Measurements from ENCODE around the gene PARP1. TPM values are rescaled to one million over a fixed set of nuclear protein-coding genes. Genes with fewer than 3 reads are reported as not detected.
"Not testable (repeated sequence)": the region's sequence is repeated elsewhere in the genome, so short reads cannot be mapped to it uniquely, and the experiment has no call there.

PARP1 gene
- total RNA-seq, 1 donor from 2014 or later = 136 TPM

DNA sequence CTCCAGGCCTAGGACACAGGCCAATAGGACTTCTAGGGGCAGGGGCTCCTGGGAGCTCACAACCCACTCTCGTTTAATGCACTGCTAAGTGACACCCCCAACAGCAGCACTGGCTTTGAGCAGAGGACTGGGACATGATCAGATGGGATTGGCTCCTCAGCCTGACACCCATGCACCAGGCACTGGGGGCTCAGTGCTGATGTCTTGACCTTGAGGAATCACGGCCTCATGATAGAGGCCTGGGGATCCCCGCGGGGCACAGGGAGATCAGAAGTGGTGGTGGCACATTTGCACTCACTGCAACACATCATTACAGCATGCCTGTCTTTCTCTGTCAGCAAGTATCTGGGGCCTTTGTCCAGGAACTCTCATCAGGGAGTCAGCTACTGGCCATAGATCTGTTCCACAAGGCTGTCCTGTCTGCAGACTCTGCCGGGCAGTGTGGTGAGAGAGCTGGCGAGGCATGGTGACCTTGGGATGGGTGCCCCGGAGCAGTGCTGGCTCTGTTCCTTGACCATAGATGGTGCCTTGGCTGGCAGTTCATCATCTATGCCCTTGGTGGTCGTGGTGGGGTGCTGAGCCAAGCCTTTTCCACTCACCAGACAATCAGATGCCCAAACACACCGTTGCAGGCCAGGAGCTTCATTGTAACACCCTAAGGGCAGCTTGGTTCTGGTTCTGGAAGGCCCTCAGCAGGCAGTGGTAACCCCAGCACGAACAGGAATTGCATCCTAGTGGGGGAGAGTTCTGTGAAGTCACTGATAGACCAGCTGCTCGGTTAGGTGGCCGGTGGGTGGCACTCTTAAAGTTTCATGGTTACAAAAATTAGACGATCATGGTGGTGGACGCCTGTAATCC, 22.2 kb upstream of the PARP1 start:
- no peak for DNase-seq (ENCODE audit: low read depth in 2 of 2)

DNA sequence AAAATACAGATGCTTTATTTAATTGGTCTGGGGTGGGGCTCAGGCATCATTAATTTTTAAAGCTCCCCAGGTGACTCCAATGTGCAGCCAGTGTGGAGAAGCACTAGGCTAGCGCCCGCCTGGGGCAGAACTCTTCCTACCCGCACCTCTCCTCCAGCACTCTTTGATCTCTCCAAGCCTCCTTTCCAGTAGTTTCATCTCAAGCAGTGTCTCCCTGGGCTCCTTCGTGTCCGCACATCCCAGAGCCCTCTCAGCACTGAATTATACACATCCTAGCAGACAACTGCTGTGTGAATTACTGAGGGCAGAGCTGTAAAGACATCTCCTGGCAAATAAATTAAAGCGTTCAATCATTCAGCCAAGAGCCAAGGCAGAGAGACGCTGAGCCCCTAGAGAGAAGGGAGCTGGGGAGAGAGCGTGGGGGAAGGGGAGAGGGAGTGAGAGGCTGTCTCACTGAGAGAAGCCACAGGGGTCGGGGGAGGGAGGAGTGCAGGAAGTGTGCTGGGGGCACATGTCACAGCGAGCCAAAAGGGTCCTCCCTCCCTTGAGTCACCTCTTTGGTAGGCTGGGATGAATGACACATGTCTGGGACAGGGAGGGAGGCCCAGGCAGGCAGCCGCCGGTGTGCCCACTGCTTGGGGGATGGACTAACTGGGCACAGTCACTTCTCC, 21.0 kb upstream of the PARP1 start:
- DNase-seq (ENCODE audit: low read depth in 2 of 2) = no peak

DNA sequence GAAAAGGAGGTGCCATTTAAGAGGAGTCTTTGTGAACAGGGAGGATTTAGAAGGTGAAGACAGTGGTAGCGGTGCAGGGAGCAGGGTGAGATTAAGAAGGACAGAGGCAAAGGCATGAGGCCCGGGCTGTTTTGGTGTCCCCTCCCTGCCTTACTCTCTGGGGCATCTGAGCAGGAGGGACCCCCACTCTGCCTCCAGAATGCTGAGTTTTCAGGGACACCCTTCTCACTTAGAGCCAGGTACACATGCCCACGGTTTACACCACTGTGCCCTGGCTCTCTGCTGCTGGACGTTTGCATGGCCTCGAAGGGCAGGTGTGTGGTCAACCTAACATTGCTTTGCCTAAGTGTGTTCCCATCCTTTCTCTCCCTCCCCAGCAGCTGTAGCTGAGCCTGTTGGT, 20.5 kb upstream of the PARP1 start:
- no peak for DNase-seq (ENCODE audit: low read depth in 2 of 2)

DNA sequence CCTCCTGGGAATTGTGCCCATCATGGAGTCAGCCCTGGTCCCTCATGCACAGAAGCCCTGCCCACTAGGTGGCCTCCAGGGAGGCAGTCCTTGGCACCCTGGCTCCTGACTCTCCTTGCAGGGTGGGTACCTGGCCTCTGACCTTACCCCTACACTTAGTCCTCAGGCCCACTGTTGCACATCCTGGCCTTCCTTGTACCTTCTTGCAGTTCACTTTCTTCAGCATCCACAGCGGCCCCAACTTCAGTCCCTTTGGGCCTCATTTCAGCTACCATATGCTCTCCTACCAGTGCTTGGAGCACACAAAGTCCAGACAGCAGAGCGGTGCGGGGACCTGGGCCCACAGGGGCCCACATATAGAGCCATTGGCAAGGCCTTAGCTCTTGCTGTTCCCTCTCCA, 19.2 kb upstream of the PARP1 start:
- DNase-seq (ENCODE audit: low read depth in 2 of 2) = no peak

DNA sequence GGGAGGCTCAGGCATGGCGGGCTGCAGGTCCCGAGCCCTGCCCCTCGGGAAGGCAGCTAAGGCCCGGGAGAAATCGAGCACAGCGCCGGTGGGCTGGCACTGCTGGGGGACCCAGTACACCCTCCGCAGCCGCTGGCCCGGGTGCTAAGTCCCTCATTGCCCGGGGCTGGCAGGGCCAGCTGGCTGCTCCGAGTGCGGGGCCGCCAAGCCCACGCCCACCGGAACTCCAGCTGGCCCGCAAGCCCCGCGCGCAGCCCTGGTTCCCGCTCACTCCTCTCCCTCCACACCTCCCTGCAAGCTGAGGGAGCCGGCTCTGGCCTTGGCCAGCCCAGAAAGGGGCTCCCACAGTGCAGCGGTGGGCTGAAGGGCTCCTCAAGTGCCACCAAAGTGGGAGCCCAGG, 18.5 kb upstream of the PARP1 start:
- DNase-seq (ENCODE audit: low read depth in 2 of 2) = not testable (repeated sequence)

DNA sequence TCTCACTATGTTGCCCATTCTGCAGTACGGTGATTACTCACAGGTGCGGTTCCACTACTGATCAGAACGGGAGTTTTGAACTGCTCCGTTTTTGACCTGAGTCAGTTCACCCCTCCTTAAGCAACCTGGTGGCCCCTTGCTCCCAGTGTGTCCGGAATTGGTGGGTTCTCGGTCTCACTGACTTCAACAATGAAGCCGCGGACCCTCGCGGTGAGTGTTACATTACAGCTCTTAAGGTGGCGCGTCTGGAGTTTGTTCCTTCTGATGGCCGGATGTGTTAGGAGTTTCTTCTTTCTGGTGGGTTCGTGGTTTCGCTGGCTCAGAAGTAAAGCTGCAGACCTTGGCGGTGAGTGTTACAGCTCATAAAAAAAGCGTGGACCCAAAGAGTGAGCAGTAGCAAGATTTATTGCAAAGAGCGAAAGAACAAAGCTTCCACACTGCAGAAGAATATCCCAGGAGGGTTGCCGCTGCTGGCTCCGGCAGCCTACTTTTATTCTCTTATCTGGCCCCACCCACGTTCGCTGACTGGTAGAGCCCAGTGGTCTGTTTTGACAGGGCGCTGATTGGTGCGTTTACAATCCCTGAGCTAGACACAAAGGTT, 17.6 kb upstream of the PARP1 start:
- no peak for DNase-seq (ENCODE audit: low read depth in 2 of 2)

DNA sequence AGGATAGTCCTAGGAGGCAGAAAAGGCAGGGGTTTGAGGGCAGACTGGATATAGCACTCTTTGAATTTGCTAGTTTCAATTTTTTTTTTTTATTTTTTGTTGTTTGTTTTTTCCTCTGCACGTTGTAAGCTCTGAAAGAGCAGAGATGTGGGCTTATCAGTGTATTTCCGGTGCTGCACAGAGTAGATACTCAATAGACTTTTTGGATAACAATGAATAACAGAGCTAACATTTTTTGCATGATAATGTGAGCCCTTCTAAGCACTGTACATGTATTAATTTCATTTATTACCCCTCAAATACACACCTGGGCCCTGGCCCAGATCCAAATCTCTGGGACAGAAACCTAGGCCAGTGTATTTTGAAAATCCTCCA, 17.1 kb upstream of the PARP1 start:
- no peak for DNase-seq (ENCODE audit: low read depth in 2 of 2)

DNA sequence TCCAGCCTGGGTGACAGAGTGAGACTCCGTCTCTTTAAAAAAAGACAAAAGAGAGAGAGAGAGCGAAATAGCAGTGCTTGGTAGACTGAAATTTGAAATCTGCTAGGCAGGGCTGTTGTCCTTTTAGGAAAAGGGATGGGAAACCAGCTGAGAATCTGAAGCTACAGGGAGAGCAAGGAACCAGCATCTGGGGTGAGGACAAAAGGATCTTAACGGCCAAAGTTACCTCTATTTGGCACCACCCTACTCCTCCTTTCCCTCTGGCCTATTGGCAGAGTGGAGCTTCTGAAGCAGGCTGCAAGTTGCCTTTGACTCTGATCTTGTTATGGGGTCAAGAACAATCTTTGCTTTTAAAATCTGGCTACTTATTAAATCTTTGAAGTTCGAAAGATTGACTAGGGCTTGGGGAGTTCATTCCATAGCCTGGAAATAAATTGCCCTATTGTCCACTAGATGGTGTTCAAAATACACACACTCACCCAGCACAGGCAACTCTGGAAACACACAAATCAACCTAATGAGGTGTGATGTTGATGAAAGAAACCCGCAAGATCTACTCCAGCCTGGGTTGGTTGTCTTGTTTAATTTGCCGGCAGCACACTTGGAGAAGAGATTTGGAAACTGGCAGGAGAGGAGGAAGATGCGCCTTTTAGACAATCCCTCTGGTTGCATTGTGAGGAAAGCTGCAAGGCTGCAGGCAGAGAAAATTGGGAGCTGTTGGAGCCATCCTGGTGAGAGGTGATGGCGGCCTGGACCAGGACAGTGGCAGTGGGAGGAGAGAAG, 16.5 kb upstream of the PARP1 start:
- DNase-seq (ENCODE audit: low read depth in 2 of 2) = peak in 1 of 2 donors; percentile 37

DNA sequence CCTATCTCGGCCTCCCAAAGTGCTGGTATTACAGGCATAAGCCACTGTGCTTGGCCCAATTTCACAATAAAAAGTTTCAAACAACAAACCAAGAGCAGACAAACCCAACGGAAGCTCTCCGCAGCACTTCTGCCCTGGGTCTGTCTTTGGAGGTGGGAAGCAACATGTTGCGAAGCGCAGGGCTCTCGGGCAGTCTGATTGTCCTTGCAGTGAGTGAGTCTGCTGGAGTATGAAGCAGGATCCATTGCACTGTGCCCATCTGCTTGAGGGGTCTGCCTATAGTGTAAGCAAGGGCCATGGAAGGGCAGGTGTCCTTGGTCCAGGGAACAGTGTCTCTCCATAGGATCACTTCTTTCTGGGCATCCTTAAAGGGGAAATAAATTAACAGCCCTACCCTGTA, 14.6 kb upstream of the PARP1 start:
- no peak for DNase-seq (ENCODE audit: low read depth in 2 of 2)

DNA sequence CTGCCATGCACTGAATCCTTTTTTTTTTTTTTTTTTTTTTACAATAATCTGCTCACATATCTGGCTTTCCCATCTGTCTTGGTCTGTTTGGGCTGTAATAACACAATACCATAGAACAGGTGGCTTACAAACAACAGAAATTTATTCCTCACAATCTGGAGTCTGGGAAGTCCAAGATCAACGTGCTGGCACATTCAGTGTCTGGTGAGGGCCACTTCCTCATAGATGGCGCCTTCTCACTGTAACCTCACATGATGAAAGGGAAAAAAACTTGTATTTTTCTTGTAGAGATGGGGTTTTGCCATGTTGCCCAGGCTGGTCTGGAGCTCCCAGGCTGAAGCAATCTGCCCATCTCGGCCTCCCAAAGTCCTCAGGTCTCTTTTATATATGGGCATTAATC, 13.0 kb upstream of the PARP1 start:
- DNase-seq (ENCODE audit: low read depth in 2 of 2) = no peak

DNA sequence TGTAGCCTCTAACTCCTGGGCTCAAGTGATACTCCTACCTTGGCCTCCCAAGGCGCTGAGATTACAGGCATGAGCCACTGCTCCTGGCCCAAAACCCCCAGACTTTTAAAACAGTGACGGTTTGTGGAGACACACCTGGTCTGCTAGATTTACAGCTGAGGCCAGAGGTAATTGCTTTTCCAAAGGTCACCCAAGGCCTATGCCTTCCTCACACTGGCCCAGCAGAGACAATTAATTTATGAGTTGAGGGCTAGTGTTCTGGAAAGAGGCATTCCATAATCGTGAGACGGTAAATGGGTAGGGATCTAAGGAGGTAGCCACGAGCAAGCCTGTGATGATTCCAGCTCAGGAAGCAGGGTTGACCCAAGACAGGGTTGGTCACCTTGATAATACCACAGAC, 12.4 kb upstream of the PARP1 start:
- DNase-seq (ENCODE audit: low read depth in 2 of 2) = no peak

DNA sequence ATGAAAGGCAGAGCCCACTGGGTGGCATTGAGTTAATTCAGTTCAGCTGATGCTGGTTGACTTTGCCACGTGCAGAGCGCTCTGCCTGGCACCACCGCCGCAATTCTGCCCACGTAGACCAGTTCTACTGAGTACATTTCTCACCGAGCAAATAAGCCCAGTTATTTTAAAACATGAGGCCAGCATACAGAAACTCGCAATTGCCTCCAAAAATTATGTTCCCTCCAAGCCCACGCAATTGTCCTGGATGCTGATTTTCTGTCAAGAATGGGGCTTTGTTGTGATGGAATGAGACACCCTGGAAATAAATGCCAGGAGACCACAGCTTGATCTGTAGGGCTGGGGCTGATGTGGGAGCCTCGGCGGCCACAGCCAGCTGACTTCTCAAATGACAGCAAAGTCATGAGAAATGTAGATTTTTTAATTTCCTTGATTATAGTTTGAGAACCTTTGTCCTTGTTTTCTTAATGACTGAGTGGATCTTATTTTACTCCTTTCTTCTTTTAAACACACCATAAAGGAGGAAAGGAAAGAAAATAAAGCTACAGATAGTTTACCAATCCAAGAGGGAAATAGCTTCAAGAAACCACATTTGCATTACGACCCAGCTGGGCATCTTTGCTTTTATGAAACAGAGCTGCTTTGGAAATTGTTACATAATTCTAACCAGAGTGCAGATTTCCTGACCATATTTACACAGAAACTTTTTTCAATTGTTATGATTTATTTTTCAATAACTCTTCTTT, 11.6 kb upstream of the PARP1 start:
- no peak for DNase-seq (ENCODE audit: low read depth in 2 of 2)

DNA sequence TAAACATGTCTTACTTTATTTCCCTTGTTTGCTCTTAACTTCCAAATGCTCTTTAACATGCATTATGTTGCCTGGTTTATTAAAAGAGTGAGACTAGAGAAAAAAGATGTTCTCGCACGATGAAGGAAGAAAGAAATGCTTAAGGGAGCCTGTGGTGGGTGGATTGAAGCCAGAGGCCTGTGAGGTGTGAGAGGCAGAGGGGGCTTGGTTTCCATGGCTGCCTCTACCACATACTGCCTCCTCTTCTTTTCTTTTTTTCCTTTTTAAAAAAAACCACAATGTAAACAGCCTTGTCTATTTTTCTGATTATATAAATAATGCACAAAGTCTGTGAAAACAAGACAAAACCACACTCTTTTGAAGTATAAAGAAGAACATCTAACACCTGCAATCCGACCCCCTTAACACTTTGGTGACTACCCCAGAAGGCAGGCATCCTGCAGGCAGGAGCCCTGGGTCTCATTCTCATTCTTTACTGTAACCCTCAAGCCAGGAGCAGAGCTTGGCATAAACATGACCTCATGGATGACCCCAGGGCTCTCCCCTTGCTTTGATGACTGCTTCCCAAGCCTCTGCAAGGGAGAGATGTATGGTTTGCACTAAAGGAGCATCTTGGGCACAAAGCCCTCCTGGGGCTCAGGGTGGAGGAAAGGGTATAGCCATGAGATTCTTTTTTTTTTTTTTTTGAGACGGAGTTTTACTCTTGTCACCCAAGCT, 10.1 kb upstream of the PARP1 start:
- no peak for DNase-seq (ENCODE audit: low read depth in 2 of 2)

DNA sequence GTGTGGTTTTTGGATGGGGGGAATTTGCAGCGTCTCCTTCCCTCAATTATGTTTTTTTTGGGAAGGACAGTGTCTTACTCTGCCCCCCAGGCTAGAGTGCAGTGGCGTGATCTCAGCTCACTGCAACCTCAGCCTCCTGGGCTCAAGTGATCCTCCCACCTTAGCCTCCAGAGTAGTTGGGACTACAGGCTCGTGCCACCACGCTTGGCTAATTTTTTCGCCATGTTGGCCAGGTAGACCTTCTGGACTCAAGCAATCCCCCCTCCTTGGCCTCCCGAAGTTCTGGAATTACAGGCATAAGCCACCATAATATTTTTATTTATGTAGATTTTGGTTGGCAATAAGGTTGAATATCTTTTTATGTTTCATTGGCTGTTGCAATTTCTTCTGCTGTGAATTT, 9.5 kb upstream of the PARP1 start:
- no peak for DNase-seq (ENCODE audit: low read depth in 2 of 2)

DNA sequence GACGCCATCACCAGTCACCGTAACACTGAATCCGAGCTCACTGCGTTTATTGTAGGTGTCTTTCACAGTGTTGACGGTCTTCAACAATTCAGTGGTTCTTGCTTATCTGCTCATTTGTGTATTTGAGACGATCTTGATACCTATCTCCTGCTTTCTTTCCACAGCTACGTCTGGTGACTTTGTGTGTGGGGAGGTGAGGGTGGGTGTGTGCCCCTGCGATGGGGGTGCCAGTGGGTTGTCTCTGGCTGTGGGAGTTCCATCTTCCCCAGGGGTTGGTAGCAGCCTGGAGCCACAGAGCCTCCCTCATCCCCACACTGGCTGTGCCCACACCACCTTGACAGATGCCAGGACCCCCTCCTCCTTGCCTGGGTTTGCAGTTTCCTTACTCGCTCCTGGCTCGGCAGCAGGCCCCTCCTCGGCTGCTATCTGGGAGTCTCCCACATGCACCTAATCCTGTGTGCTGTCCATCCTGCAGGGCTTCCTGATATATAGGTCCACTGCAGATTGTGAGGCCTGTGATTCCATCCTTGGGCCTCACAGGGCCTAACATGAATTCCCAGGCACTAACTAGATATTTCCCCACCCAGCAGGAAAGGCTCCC, 6.3 kb upstream of the PARP1 start:
- DNase-seq (ENCODE audit: low read depth in 2 of 2) = no peak

DNA sequence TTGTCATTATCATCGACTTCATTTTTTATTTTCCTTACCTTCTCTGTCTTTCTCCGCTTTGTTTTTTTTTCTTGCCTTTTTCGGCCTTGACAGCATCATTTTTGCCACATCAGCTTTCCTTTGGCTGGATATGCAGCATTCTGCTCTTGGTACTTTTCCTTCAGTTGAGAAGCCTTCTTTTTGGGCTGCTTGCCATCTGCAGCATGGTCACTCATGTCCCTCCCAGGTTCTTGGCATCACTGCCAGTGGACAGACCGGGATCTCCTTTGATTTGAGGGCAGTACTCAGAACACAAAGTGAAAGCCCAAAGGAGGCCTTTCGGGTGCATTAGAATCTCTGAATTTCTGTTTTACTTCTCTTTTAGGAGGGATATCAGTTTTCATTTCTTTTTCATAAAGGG, 3.7 kb upstream of the PARP1 start:
- no peak for DNase-seq (ENCODE audit: low read depth in 2 of 2)

DNA sequence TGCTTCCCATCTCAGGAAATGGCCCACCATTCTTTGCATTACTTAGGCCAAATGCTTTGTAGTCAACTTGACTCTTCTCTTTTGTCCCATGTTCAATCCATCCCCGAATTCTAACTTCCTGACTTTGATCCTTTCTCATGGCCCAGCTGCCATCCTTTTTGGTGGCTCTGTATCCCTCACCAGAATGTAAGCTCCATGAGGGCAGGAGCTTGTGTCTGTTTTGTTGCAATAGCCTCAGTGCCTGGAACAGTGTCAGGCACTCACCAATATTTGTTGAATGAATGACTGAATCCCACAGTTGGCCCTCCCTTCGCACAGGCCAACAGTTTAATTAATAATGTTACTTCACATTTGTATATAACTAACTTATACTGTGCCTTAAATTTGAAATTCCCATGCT, 3.1 kb upstream of the PARP1 start:
- no peak for DNase-seq (ENCODE audit: low read depth in 2 of 2)

DNA sequence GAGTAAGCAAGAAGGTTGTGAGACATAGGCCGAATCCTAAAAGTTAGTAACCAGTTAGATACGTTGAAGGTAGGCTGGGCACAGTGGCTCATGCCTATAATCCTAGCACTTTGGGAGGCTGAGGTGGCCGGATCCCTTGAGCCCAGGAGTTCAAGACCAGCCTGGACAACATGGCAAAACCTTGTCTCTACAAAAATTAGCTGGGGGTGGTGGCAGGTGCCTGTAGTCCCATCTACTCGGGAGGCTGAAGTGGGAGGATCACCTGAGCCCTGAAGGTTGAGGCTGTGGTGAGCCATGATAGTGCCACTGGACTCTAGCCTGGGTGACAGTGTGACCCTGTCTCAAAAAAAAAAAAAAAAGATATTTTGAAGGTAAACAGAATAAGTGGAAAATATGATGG, 1.5 kb upstream of the PARP1 start:
- no peak for DNase-seq (ENCODE audit: low read depth in 2 of 2)

DNA sequence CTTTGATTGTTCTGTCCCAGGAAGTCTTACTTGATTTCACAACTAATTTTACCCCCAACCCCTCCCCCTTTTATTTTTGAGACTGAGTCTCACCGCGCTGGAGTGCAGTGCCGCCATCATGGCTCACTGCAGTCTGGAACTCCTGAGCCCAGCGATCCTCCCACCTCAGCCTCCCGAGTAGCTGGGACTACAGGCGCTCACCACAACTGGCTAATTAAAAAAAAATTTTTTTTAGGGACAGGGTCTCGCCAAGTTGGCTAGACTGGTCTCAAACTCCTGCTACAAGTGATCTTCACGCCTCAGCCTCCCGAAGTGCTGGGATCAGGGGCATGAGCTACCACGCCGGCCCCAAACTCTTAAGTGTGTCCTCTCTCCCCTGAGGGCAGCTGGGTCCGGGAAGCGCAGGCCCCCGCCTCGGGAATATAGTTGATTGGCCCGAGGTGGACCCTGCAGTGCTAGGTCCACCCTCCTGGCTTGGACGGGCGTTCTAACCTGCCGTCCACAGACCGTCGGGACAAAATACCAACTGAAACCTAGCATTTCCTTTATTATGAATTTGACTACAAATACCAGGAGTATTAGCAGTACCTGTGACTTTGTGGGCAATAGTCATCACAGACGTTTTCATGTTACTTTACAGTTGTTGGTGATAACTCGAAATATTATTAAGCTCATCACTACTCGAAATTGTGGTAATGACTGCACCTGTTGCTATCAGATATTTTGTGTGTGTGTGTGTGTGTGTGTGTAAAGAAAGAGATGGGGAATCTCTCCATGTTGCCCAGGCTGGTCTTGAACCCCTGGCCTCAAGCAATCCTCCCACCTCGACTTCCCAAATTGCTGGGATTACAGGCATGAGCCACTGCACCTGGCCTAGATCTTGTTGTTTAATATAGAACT, 642 bp upstream of the PARP1 start:
- no peak for DNase-seq (ENCODE audit: low read depth in 2 of 2)

Measured in dermis microvascular lymphatic vessel endothelial cell (primary cell).